ENCODE results near the gene ADPRHL1. TPM values are rescaled to one million over a fixed set of nuclear protein-coding genes. Genes with fewer than 3 reads are reported as not detected.

ADPRHL1 gene
- total RNA-seq, 1 donor, result 2.4 TPM

GRCh38 chr13:113350938-113351335 lies 102.4 kb downstream of the ADPRHL1 start:
- no peak overlapping the region for H3K4me3 ChIP-seq (ENCODE audit: low read depth, low read length)
- no peak for TF ChIP-seq CTCF (IDR thresholded peaks at IDR 0.05; ENCODE audit: insufficient read depth, low read length)
- DNase-seq (ENCODE audit: low read depth), result no peak

- TF ChIP-seq CTCF (IDR thresholded peaks at IDR 0.05; ENCODE audit: insufficient read depth, low read length), result no peak
- no peak for DNase-seq (ENCODE audit: low read depth)
These were observed 103.0 kb downstream of the ADPRHL1 start for GRCh38 chr13:113350065-113350937.

More at GRCh38 chr13:113350065-113350937, 103.0 kb downstream of the ADPRHL1 start:
- no peak overlapping the region for H3K4me3 ChIP-seq (ENCODE audit: low read depth, low read length)

Small RNA genes within 50 kb of the gene (small RNA-seq; reads per million reads assigned to genes)
- gene RNU1-16P, result not detected

Other genes starting within 250 kb of the ADPRHL1 start
- 55.0 and 77.4 TPM in 2 replicates for gene PCID2, start 244.8 kb downstream of the ADPRHL1 start, total RNA-seq (ENCODE audit: low replicate concordance)
- gene CUL4A, start 243.9 kb downstream of the ADPRHL1 start, total RNA-seq (ENCODE audit: low replicate concordance), result 58.1 and 114 TPM in 2 replicates
- gene LAMP1, start 156.2 kb downstream of the ADPRHL1 start, total RNA-seq (ENCODE audit: low replicate concordance), result 85.1 and 161 TPM in 2 replicates
- 1.9 and 5.2 TPM in 2 replicates for gene GRTP1, start 89.4 kb downstream of the ADPRHL1 start, total RNA-seq (ENCODE audit: low replicate concordance)
- 8.3 and 9.8 TPM in 2 replicates for gene DCUN1D2, start 37.2 kb upstream of the ADPRHL1 start, total RNA-seq (ENCODE audit: low replicate concordance)
- gene TFDP1, start 131.3 kb upstream of the ADPRHL1 start, total RNA-seq (ENCODE audit: low replicate concordance), result 45.6 and 102 TPM in 2 replicates
- not detected in 2 replicates for gene ATP4B, start 204.7 kb upstream of the ADPRHL1 start, total RNA-seq (ENCODE audit: low replicate concordance)
- not detected in 2 replicates for gene GRK1, start 213.7 kb upstream of the ADPRHL1 start, total RNA-seq (ENCODE audit: low replicate concordance)

Data from fibroblast of the aortic adventitia (primary cell).